Mucosa of descending colon (tissue), 3 donors: ENCODE results near the gene CYP1A2. TPM values are rescaled to one million over a fixed set of nuclear protein-coding genes. Genes with fewer than 3 reads are reported as not detected.

ENCODE experiments used
- ATAC-seq: fragments of 200-7000 bp; cut with Tn5 transposase; one replicate; pipeline ENCODE4 v1.9.1; 2020; ENCODE audit warnings: mild to moderate bottlenecking, moderate library complexity
- DNase-seq, 3 donors: peaks; one replicate each; pipeline ENCODE4 v3.0.0-alpha.2; 2020
- H3K36me3 ChIP-seq: fragments of 200-600 bp; one replicate; pipeline ENCODE4 v1.8.0; 2021; ENCODE audit warnings: low read depth, mild to moderate bottlenecking
- H3K4me1 ChIP-seq: fragments of 200-600 bp; one replicate; pipeline ENCODE4 v1.8.0; 2021; ENCODE audit warnings: low read depth, mild to moderate bottlenecking
- H3K4me3 ChIP-seq: fragments of 200-600 bp; one replicate; pipeline ENCODE4 v1.8.0; 2021; ENCODE audit warnings: mild to moderate bottlenecking
- H3K9me3 ChIP-seq: fragments of 200-600 bp; one replicate; pipeline ENCODE4 v1.8.0; 2021; ENCODE audit warnings: mild to moderate bottlenecking
- intact Hi-C, 2 donors: fragments of 100-400 bp; cut with DNase I in 1 of 2; cut with micrococcal nuclease in 1 of 2; formaldehyde crosslinking; loops; one replicate each; pipeline versions ENCODE4 v1.11.0 to v1.11.1; 2022; cut with DNase I, micrococcal nuclease
- total RNA-seq, 3 donors: library from RNA; stranded (reverse); fragmentation: NEBNext Ultra II Directional in 2 of 3; extraction: Animal tissue kit (Norgen Biotek cat#: 25700) in 2 of 3; gene quantifications; one replicate each; pipeline versions ENCODE4 v1.2.1 to v1.2.4, GENCODE V29; 2021 to 2023
- TF ChIP-seq, protein P1 (sequence below): fragments of 200-600 bp; IDR thresholded peaks from one replicate; pipeline ENCODE4 v1.8.0; 2022; ENCODE audit warnings: antibody characterized with exemption, mild to moderate bottlenecking
- donor health status: DM: no; HTN: no; CAD: no; lungs with moderate emphysema.
- donor health status: DM: no; HTN: no; CAD: no.
- donor health status: DM: no; HTN: yes; CAD: no.

Gene CYP1A2
- total RNA-seq, 3 donors from 2014 or later = not detected

DNA sequence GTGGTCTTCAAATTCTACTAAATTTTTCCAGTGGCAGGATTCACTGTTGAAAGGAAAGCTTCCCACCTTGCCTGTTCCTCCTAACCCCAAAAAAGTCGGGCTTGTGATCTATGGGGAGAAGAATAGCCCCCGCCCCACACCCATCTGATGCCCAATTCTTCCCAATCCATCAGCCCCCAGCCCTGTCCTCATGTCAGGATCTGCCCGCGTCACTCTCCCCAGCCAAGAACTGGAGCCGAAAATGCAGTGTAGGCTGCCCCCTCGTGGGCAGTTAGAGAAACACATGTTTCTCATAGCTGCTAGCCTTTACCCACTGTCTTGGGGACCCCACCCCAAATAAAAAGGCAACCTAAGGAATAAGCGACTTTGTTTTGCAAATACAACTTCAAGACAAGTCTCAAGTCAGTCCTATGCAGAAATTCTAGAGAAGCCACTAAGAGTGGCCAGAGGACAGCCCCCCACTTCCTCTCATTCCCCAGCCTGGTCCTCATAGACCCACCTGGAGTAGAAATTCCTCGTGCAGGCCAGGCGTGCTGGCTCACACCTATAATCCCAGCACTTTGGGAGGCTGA, 20.2 kb downstream of the CYP1A2 start:
- ATAC-seq (peak; percentile 59), DNase-seq (peak; percentile 65 to 74 (median 72))
- Histone ChIP-seq H3K4me1 (peaks cover 16% of the 10 kb centered on the region), H3K9me3 (no peaks in the 10 kb centered on the region), H3K4me3 (no peak overlapping the region), H3K36me3 (no peaks in the 10 kb centered on the region)
- TF ChIP-seq, protein P1, sequence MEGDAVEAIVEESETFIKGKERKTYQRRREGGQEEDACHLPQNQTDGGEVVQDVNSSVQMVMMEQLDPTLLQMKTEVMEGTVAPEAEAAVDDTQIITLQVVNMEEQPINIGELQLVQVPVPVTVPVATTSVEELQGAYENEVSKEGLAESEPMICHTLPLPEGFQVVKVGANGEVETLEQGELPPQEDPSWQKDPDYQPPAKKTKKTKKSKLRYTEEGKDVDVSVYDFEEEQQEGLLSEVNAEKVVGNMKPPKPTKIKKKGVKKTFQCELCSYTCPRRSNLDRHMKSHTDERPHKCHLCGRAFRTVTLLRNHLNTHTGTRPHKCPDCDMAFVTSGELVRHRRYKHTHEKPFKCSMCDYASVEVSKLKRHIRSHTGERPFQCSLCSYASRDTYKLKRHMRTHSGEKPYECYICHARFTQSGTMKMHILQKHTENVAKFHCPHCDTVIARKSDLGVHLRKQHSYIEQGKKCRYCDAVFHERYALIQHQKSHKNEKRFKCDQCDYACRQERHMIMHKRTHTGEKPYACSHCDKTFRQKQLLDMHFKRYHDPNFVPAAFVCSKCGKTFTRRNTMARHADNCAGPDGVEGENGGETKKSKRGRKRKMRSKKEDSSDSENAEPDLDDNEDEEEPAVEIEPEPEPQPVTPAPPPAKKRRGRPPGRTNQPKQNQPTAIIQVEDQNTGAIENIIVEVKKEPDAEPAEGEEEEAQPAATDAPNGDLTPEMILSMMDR = peak; percentile 76
- intact Hi-C loops = loop anchor here (2.0 to 10.0 kb wide), 2 partner anchors 134 to 394 kb away; no protein-coding TSS in a partner anchor

DNA sequence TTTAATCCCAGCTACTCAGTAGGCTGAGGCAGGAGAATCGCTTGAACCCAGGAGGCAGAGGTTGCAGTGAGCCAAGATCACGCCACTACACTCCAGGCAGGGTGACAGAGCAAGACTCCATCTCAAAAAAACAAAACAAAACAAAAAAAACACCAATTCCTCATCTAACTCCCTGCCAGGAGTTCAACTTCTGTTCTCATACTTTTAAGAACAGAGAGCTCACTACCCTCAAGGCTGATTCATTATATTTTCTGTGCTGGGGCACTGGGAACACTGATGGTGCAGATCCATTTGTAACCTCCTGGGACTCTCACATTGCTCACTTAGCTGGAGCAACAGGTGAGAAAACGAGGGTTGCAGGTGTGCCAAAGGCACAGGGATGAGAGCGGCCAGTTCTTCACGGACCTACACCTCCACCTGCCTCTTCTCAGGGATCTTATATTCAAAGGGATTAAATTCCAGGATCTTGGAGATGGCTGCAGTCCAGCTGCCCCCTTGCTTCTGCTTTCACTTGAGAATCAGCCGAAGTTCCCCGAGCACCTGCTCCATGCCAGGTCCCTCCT, 20.9 kb downstream of the CYP1A2 start:
- TF ChIP-seq, protein P1 = no peak
- DNase-seq (no peak), ATAC-seq (no peak)
- Histone ChIP-seq H3K4me1 (peaks cover 16% of the 10 kb centered on the region), H3K9me3 (no peaks in the 10 kb centered on the region), H3K36me3 (no peaks in the 10 kb centered on the region), H3K4me3 (no peak overlapping the region)
- intact Hi-C loops = loop anchor here (2.0 to 10.0 kb wide), 2 partner anchors 135 to 395 kb away; no protein-coding TSS in a partner anchor

DNA sequence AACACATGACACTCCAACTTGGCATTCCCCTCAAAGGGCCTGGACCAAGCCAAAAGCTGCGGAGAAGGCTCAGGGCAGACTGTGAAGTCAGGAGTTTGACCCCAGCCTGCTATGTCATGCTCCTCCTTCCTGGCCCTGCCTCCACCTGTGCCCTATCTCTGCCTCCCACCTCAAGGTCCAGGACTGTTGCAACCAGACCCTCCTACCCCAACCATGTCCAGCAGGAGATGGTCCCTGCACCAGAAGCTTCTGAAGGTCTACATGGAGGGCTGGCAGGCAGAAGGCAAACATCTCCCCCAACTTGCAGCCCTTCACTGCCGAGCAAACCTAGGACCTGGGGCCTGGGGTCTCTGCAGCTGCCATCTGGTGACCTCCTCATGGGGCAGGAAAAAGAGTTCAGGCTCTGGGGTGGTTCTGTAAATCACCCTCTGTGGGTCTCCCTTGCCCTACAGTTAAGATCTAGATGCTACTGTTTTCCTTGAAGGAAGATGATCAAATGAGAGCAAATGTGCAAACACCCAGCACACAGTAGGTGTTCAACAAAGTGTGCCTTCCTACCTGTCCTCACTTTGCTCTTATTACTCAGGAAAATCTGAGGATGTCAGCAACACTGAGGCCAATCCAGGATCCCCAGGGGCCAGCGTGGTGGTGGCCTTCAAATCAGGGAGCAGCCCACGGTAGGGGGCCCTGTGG, 21.7 kb downstream of the CYP1A2 start:
- intact Hi-C loops = no loop called here
- Histone ChIP-seq H3K9me3 (no peaks in the 10 kb centered on the region), H3K4me1 (peaks cover 16% of the 10 kb centered on the region), H3K4me3 (no peak overlapping the region), H3K36me3 (no peaks in the 10 kb centered on the region)
- ATAC-seq = no peak
- TF ChIP-seq, protein P1 = no peak
- DNase-seq = no peak

DNA sequence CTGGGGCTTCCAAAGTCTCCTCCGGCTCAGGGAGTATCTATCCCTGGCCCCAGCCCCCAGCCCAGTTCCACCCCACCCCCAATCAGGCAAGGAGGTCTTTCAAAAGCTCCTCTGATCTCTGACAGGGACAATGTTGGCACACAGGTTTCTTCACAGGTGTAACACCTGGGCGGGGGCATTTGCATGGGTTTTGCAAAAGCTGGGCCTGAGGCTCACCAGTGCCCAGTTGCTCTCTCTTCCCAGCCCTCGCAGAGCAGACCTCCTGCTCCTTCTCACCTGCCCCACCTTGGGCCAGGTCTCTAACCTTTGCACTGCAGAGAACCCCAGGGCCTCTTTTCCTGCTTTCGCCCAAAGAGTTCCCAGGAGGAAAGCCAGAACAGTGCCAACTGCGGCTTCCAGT, 24.7 kb downstream of the CYP1A2 start:
- H3K36me3 ChIP-seq = no peaks in the 10 kb centered on the region
- TF ChIP-seq, protein P1 = no peak
- ATAC-seq = peak; percentile 9
- intact Hi-C loops = no loop called here
- no peaks in the 10 kb centered on the region for H3K9me3 ChIP-seq
- peaks cover 29% of the 10 kb centered on the region for H3K4me1 ChIP-seq
- no peak overlapping the region for H3K4me3 ChIP-seq
- peak; percentile 24 to 54 (median 46) for DNase-seq

DNA sequence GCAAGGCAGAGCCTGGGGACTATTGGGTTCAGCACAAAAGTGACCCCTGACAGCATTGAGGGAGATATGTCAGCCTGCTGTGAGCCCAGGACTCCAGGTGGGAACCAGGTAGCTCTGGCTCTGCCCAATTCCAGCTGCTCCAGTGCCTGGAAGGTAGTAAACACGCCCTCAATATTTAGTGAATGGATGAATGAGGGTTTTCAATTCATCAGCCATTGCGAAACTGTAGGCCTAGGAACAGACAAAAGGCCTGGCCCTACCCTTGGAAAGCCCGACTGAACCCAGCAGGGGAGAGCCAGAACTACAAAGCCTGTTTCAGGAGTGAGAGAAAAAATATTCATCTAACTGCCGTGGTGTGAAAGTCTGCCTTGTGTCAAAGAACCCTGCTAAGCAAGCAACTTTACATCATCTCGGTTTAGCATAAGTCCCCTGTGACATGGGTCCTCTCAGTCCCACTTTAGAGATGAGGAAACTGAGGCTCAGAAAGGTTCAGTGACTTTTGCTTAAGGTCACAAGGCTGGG, 25.1 kb downstream of the CYP1A2 start:
- Histone ChIP-seq H3K4me1 (peaks cover 34% of the 10 kb centered on the region), H3K36me3 (no peaks in the 10 kb centered on the region), H3K4me3 (no peak overlapping the region), H3K9me3 (no peaks in the 10 kb centered on the region)
- DNase-seq = peak in 1 of 3 donors; percentile 52
- intact Hi-C loops = no loop called here
- ATAC-seq = peak; percentile 58
- TF ChIP-seq, protein P1 = no peak
